Measurements from ENCODE around the gene RBM22. TPM values are rescaled to one million over a fixed set of nuclear protein-coding genes. Genes with fewer than 3 reads are reported as not detected.

RBM22 gene
- total and polyA plus RNA-seq, 4 donors, result 27.2 to 49.9 (median 38.6) TPM

GRCh38 chr5:150692276-150692675 lies 8.6 kb downstream of the RBM22 start:
- Histone ChIP-seq H3K27ac (ENCODE audit: low read depth in 1 of 2, low read length in 1 of 2) (no peak overlapping the region), H3K4me3 (no peak overlapping the region), H3K36me3 (ENCODE audit: control insufficient read depth in 4 of 4, insufficient read depth in 4 of 4, low read length in 4 of 4) (peaks cover 44 to 59% (median 53%) of the 10 kb centered on the region in 4 donors), H3K9me3 (ENCODE audit: control insufficient read depth in 4 of 4, insufficient read depth in 3 of 4, low read length in 3 of 4) (no peaks in the 10 kb centered on the region), H3K4me1 (ENCODE audit: control insufficient read depth in 5 of 5, insufficient read depth in 5 of 5, low read length in 5 of 5) (no peaks in the 10 kb centered on the region), H3K9ac (ENCODE audit: insufficient read depth in 1 of 2, low read length in 2 of 2) (no peak overlapping the region), H3K27me3 (ENCODE audit: control insufficient read depth in 3 of 3, insufficient read depth in 3 of 3, low read length in 2 of 3) (no peaks in the 10 kb centered on the region)
- no peak for ATAC-seq (ENCODE audit: insufficient read depth, low FRiP score)
- no peak for TF ChIP-seq CTCF (IDR thresholded peaks at IDR 0.05; ENCODE audit: control extremely low read depth, extremely low read depth)
- WGBS, 2 donors, result 86 to 87% methylated on average over 3 of the region's 3 CpGs
- DNase-seq, result no peak

GRCh38 chr5:150690760-150691159 lies 10.1 kb downstream of the RBM22 start:
- no peak for TF ChIP-seq CTCF (IDR thresholded peaks at IDR 0.05; ENCODE audit: control extremely low read depth, extremely low read depth)
- no peak overlapping the region for H3K9ac ChIP-seq (ENCODE audit: insufficient read depth in 1 of 2, low read length in 2 of 2)
- DNase-seq (no peak), ATAC-seq (ENCODE audit: insufficient read depth, low FRiP score) (no peak)
- H3K27ac ChIP-seq (ENCODE audit: low read depth in 1 of 2, low read length in 1 of 2), result no peak overlapping the region
- H3K36me3 ChIP-seq (ENCODE audit: control insufficient read depth in 4 of 4, insufficient read depth in 4 of 4, low read length in 4 of 4), result peaks cover 37 to 47% (median 41%) of the 10 kb centered on the region in 4 donors
- no peaks in the 10 kb centered on the region for H3K4me1 ChIP-seq (ENCODE audit: control insufficient read depth in 5 of 5, insufficient read depth in 5 of 5, low read length in 5 of 5)
- no peaks in the 10 kb centered on the region for H3K9me3 ChIP-seq (ENCODE audit: control insufficient read depth in 4 of 4, insufficient read depth in 3 of 4, low read length in 3 of 4)
- H3K4me3 ChIP-seq, result no peak overlapping the region
- WGBS, 2 donors, result 79 to 82% methylated on average over 6 of the region's 6 CpGs
- no peaks in the 10 kb centered on the region for H3K27me3 ChIP-seq (ENCODE audit: control insufficient read depth in 3 of 3, insufficient read depth in 3 of 3, low read length in 2 of 3)

- H3K9ac ChIP-seq (ENCODE audit: insufficient read depth in 1 of 2, low read length in 2 of 2), result no peak overlapping the region
- no peak for DNase-seq
- TF ChIP-seq CTCF (IDR thresholded peaks at IDR 0.05; ENCODE audit: control extremely low read depth, extremely low read depth), result no peak
- H3K9me3 ChIP-seq (ENCODE audit: control insufficient read depth in 4 of 4, insufficient read depth in 3 of 4, low read length in 3 of 4), result no peaks in the 10 kb centered on the region
- no peaks in the 10 kb centered on the region for H3K4me1 ChIP-seq (ENCODE audit: control insufficient read depth in 5 of 5, insufficient read depth in 5 of 5, low read length in 5 of 5)
- H3K4me3 ChIP-seq, result no peak overlapping the region
- H3K27ac ChIP-seq (ENCODE audit: low read depth in 1 of 2, low read length in 1 of 2), result no peak overlapping the region
- H3K36me3 ChIP-seq (ENCODE audit: control insufficient read depth in 4 of 4, insufficient read depth in 4 of 4, low read length in 4 of 4), result peaks cover 23 to 35% (median 29%) of the 10 kb centered on the region in 4 donors
- no peak for ATAC-seq (ENCODE audit: insufficient read depth, low FRiP score)
- WGBS, 2 donors, result 93 to 96% methylated on average over 1 of the region's 1 CpG
- H3K27me3 ChIP-seq (ENCODE audit: control insufficient read depth in 3 of 3, insufficient read depth in 3 of 3, low read length in 2 of 3), result no peaks in the 10 kb centered on the region
These were observed 11.7 kb downstream of the RBM22 start for GRCh38 chr5:150689120-150689519.

- TF ChIP-seq CTCF (IDR thresholded peaks at IDR 0.05; ENCODE audit: control extremely low read depth, extremely low read depth), result no peak
- DNase-seq (no peak), ATAC-seq (ENCODE audit: insufficient read depth, low FRiP score) (no peak)
- 91 to 97% methylated on average over 9 of the region's 9 CpGs for WGBS, 2 donors
- no peaks in the 10 kb centered on the region for H3K9me3 ChIP-seq (ENCODE audit: control insufficient read depth in 4 of 4, insufficient read depth in 3 of 4, low read length in 3 of 4)
- H3K9ac ChIP-seq (ENCODE audit: insufficient read depth in 1 of 2, low read length in 2 of 2), result no peak overlapping the region
- peaks cover 0 to 7% (median 0%) of the 10 kb centered on the region in 3 donors for H3K27me3 ChIP-seq (ENCODE audit: control insufficient read depth in 3 of 3, insufficient read depth in 3 of 3, low read length in 2 of 3)
- peaks cover 0 to 26% (median 10%) of the 10 kb centered on the region in 5 donors for H3K4me1 ChIP-seq (ENCODE audit: control insufficient read depth in 5 of 5, insufficient read depth in 5 of 5, low read length in 5 of 5)
- no peak overlapping the region for H3K27ac ChIP-seq (ENCODE audit: low read depth in 1 of 2, low read length in 1 of 2)
- H3K36me3 ChIP-seq (ENCODE audit: control insufficient read depth in 4 of 4, insufficient read depth in 4 of 4, low read length in 4 of 4), result peaks cover 0 to 7% (median 4%) of the 10 kb centered on the region in 4 donors
- H3K4me3 ChIP-seq, result no peak overlapping the region
These were observed 24.3 kb downstream of the RBM22 start for GRCh38 chr5:150676578-150676977.
